GM23338 (cell line): Measurements from ENCODE around the gene IL31. TPM values are rescaled to one million over a fixed set of nuclear protein-coding genes. Genes with fewer than 3 reads are reported as not detected.

ENCODE experiments used
- ATAC-seq: fragments of 200-7000 bp; cut with Tn5 transposase; 3 replicates; pipeline ENCODE4 v1.9.1; 2020
- DNase-seq: peaks from one replicate; pipeline ENCODE4 v3.0.0-alpha.2; 2015; ENCODE audit warnings: low spot score
- H2AFZ ChIP-seq: fragments of 200-600 bp; sonication (generic); 2 replicates; pipeline ENCODE4 v1.8.0; 2016; ENCODE audit warnings: antibody characterized with exemption, mild to moderate bottlenecking, moderate library complexity
- H3F3A ChIP-seq: fragments of 200-600 bp; sonication (generic); replicated peaks from 2 replicates; pipeline ENCODE4 v1.8.0; 2017; ENCODE audit warnings: antibody characterized with exemption, mixed run types, low read depth
- H3K27ac ChIP-seq: fragments of 200-600 bp; sonication (generic); 2 replicates; pipeline ENCODE4 v1.6.1; 2016; ENCODE audit warnings: low read depth
- H3K27me3 ChIP-seq: fragments of 200-600 bp; sonication (generic); 2 replicates; pipeline ENCODE4 v1.8.0; 2016; ENCODE audit warnings: mild to moderate bottlenecking, mixed run types, moderate library complexity; ENCODE audit not compliant: insufficient read depth
- H3K36me3 ChIP-seq: fragments of 200-600 bp; sonication (generic); 2 replicates; pipeline ENCODE4 v1.8.0; 2016; ENCODE audit warnings: mild to moderate bottlenecking; ENCODE audit not compliant: insufficient read depth
- H3K4me1 ChIP-seq: fragments of 200-600 bp; sonication (generic); 2 replicates; pipeline ENCODE4 v1.8.0; 2016; ENCODE audit warnings: mild to moderate bottlenecking, moderate library complexity; ENCODE audit not compliant: insufficient read depth
- H3K4me2 ChIP-seq: fragments of 200-600 bp; sonication (generic); 2 replicates; pipeline ENCODE4 v1.7.1; 2017; ENCODE audit warnings: mixed run types
- H3K4me3 ChIP-seq: fragments of 200-600 bp; sonication (generic); 2 replicates; pipeline ENCODE4 v1.6.1; 2016; ENCODE audit warnings: mixed run types
- H3K79me2 ChIP-seq: fragments of 200-600 bp; sonication (generic); replicated peaks from 2 replicates; pipeline ENCODE4 v1.8.0; 2017; ENCODE audit warnings: mild to moderate bottlenecking; ENCODE audit not compliant: insufficient read depth
- H3K9me2 ChIP-seq: fragments of 200-600 bp; sonication (generic); 2 replicates; pipeline ENCODE4 v1.8.0; 2017; ENCODE audit not compliant: insufficient read depth
- H4K20me1 ChIP-seq: fragments of 200-600 bp; sonication (generic); replicated peaks from 2 replicates; pipeline ENCODE4 v1.8.0; 2017; ENCODE audit warnings: mild to moderate bottlenecking; ENCODE audit not compliant: insufficient read depth
- H3K27ac Mint-ChIP-seq: 2 replicates; pipeline ENCODE4 v1.8.0; 2020; ENCODE audit warnings: inconsistent platforms, mild to moderate bottlenecking, moderate library complexity, mixed read lengths
- H3K27me3 Mint-ChIP-seq: 3 replicates; pipeline ENCODE4 v1.8.0; 2022; ENCODE audit warnings: low read depth, mild to moderate bottlenecking, moderate library complexity, mixed read lengths, inconsistent platforms; ENCODE audit not compliant: insufficient read depth, poor library complexity
- H3K36me3 Mint-ChIP-seq: 3 replicates; pipeline ENCODE4 v1.8.0; 2021; ENCODE audit warnings: low read depth, mild to moderate bottlenecking, inconsistent platforms, moderate library complexity, mixed read lengths
- H3K4me1 Mint-ChIP-seq: 3 replicates; pipeline ENCODE4 v1.8.0; 2020; ENCODE audit warnings: mild to moderate bottlenecking, inconsistent platforms, mixed read lengths
- H3K4me3 Mint-ChIP-seq: 3 replicates; pipeline ENCODE4 v1.8.0; 2021; ENCODE audit warnings: moderate library complexity, mild to moderate bottlenecking, inconsistent platforms, mixed read lengths
- H3K9me3 Mint-ChIP-seq: 3 replicates; pipeline ENCODE4 v1.8.0; 2020; ENCODE audit warnings: moderate library complexity, mild to moderate bottlenecking, inconsistent platforms, mixed read lengths
- REST ChIP-seq: IDR thresholded peaks from one replicate; pipeline ENCODE4 v1.6.1; 2018; ENCODE audit warnings: antibody characterized with exemption; ENCODE audit not compliant: unreplicated experiment
- ZNF462 ChIP-seq: fragments of 250-450 bp; sonication (Bioruptor Pico); IDR thresholded peaks from 2 replicates; pipeline ENCODE4 v1.5.0; 2020; ENCODE audit warnings: mild to moderate bottlenecking, moderate library complexity
- polyA plus RNA-seq: library from polyadenylated mRNA; unstranded; fragments of >200 nt; fragmentation: Nextera tagmentation; extraction: Ambion mirVana; gene quantifications from 2 replicates; pipeline ENCODE4 v1.2.1, GENCODE V29; 2016
- total RNA-seq: library from RNA; depleted of rRNA; stranded (reverse); fragments of >200 nt; shearing (Covaris generic); gene quantifications from 2 replicates; pipeline ENCODE4 v1.2.3, GENCODE V29; 2014
- TF ChIP-seq, protein P1 (sequence below): IDR thresholded peaks from 2 replicates; pipeline ENCODE4 v1.6.1; 2016; ENCODE audit warnings: antibody characterized with exemption

IL31 gene
- total and polyA plus RNA-seq, 2 experiments from 2014 or later: not detected

DNA sequence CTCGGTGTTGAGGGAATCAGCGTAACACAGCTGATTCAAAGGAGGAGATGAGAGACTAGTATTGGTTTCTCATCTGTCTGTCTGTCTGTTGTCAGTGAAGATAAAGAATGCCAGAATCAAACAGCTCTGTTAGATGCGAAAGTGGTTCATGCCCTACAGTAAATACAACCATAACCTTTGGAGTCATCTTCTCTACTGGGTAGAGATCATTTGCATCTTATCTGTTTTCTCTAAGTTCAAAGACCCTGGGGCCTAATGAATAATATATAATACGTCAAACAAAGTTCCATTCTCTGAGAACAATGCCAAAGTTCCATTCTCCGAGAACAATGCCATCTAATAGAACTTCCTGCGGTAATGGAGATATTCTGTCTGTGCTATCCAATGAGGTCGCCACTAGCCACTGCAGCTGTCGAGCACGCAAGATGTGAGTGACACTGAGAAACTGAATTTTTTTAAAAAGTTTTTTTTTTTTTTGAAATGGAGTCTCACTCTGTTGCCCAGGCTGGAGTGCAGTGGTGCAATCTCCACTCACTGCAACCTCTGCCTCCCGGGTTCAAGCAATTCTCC lies 6.6 kb downstream of the IL31 start:
- H3K4me3 ChIP-seq: no peak overlapping the region

More for the DNA sequence above, 6.6 kb downstream of the IL31 start:
- no peak for ATAC-seq
- H3K4me3 Mint-ChIP-seq: no peak overlapping the region
- Histone ChIP-seq H3K4me1 (no peaks in the 10 kb centered on the region), H2AFZ (no peak overlapping the region), H4K20me1 (no peaks in the 10 kb centered on the region), H3K27me3 (no peaks in the 10 kb centered on the region), H3F3A (no peaks in the 10 kb centered on the region), H3K9me2 (no peaks in the 10 kb centered on the region), H3K79me2 (no peaks in the 10 kb centered on the region), H3K36me3 (no peaks in the 10 kb centered on the region), H3K27ac (no peak overlapping the region), H3K4me2 (no peak overlapping the region)
- TF ChIP-seq REST: no peak
- no peak for TF ChIP-seq ZNF462 (CRISPR knock-in tag)
- TF ChIP-seq, protein P1, sequence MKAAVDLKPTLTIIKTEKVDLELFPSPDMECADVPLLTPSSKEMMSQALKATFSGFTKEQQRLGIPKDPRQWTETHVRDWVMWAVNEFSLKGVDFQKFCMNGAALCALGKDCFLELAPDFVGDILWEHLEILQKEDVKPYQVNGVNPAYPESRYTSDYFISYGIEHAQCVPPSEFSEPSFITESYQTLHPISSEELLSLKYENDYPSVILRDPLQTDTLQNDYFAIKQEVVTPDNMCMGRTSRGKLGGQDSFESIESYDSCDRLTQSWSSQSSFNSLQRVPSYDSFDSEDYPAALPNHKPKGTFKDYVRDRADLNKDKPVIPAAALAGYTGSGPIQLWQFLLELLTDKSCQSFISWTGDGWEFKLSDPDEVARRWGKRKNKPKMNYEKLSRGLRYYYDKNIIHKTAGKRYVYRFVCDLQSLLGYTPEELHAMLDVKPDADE: no peak
- no peaks in the 10 kb centered on the region for H3K36me3 Mint-ChIP-seq
- no peaks in the 10 kb centered on the region for H3K4me1 Mint-ChIP-seq
- H3K27ac Mint-ChIP-seq: no peak overlapping the region
- H3K9me3 Mint-ChIP-seq: no peaks in the 10 kb centered on the region
- peaks cover 2% of the 10 kb centered on the region for H3K27me3 Mint-ChIP-seq
- no peak for DNase-seq
